ENCODE measurements around the gene EREG.
"Not testable (repeated sequence)": the region's sequence is repeated elsewhere in the genome, so short reads cannot be mapped to it uniquely, and the experiment has no call there.

Gene EREG, protein sequence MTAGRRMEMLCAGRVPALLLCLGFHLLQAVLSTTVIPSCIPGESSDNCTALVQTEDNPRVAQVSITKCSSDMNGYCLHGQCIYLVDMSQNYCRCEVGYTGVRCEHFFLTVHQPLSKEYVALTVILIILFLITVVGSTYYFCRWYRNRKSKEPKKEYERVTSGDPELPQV

DNA sequence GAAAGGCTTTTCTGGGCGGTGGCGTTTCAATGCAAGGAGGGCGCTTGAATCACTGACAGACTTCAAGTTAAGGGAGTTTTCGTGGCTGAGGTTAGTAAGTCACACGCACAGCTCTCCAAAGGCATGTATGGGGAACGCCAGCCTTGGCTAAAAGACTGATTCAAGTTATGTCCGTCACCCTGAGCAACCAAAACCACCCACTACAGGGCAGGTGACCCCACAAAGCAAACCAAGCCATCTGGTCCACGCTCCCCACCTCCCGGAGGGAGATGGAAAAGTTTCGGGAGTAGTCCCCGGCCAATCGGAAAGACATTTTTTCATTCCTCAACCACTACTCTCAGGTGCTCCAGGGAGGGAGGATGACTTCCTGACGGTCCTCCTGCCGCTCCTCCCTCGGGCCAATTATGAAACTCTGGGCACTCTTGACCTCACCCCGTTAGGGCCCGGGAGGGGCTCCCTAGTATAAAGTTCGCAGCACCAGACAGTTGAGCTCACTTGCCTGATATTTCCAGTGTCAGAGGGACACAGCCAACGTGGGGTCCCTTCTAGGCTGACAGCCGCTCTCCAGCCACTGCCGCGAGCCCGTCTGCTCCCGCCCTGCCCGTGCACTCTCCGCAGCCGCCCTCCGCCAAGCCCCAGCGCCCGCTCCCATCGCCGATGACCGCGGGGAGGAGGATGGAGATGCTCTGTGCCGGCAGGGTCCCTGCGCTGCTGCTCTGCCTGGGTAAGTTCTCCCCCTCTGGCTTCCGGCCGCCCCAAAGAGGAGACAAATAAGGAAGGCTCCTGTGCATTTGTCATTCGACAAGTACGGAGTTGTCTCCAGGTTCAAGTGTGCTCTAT is at the start of gene EREG:
Gene EREG (plus strand): TSS at position 494 of the 840 bp plus-strand sequence. CDS start 164 bp downstream, at position 658.
- DNase-seq (ENCODE audit: low read depth) = no peak

GRCh38 chr4:74315376-74315775 is 49.6 kb upstream of the EREG start:
- no peak for DNase-seq (ENCODE audit: low read depth)

DNA sequence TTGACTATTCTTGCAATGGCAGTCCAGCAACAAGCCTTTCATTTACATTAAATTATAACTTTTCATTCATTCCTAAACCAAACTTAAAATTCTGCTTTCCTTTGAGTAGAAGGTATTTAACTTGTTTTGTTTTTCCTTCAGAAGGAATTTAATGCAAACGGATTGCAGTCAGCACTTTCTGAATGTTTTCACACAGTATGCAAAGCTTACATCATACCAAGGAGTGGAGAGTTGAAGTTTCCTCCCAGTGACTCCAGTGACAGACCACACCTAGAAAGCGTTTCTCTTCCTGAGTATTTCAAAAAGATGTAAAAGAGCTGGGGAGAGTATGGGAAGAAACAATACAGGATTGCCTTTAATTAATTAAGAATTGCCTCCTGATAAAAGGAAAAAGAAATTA is 48.5 kb upstream of the EREG start:
- DNase-seq (ENCODE audit: low read depth) = no peak

- no peak for DNase-seq (ENCODE audit: low read depth)
Measured at GRCh38 chr4:74317616-74318246, 47.2 kb upstream of the EREG start.

GRCh38 chr4:74318276-74318675 is 46.7 kb upstream of the EREG start:
- DNase-seq (ENCODE audit: low read depth) = no peak

- DNase-seq (ENCODE audit: low read depth) = no peak
Measured at GRCh38 chr4:74319470-74319869, 45.5 kb upstream of the EREG start.

DNA sequence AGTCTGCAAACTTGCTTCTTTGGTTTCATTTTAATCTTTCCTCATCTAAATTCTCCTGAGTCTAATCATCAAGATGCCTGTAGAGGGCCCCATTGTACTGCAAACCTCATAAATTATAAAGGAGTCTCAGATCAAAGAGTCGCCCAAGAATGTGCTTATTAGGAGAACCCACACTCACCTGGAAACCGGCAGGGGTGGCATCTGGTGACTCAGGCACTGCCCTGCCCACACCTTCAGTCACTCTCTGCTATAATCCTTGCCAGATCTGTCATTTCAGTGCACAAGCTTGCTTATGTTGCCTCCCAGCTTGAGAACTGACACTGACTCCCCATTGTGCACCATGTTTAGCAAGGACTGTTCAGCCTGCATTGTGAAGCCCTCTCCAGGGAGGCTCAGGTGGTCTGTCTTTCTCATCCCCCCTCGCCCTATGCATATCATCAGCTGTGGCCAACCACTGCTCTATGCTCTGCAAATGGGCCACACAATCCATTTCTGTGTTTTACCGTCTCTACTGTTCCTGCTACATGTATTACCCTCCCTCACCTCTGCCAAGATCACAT is 44.3 kb upstream of the EREG start:
- DNase-seq (ENCODE audit: low read depth) = no peak

DNA sequence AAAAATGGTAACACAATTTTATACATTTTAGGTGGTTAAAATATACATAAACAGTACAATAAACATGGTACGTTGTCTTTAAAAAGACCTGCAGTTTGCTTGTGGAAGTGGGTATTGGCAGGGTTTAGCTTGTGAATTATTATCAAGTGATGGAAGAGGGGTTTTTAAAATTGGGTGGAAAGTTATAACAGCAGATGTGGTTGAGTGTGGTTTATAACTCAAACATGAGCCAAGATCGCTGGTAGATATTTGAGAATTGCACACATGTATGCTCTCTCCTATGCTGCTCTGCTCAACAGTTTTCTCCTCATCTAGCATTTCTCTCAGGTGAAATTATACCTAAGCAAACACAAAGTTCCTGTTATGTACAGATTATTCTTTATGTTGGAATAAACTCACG is 42.6 kb upstream of the EREG start:
- no peak for DNase-seq (ENCODE audit: low read depth)

GRCh38 chr4:74323663-74324062 is 41.3 kb upstream of the EREG start:
- DNase-seq (ENCODE audit: low read depth) = no peak

DNA sequence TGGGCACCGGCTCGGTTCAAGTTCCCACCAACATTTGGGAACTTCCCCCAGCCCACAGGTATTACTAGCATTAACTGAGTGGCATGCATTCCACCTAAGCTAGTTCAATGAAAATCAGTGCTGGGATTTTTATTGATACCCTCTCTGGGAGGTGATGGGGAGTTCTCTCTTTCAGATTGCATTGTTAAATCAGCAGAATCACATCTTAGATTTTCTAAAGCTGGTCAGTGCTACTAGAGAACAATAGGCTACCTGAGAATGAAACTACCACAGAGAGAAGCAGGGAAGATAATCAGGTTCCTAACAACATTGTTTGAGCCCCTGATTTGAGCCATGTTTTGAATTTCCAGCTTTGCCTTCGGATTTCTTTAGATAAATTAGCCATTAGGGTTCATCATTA is 40.7 kb upstream of the EREG start:
- no peak for DNase-seq (ENCODE audit: low read depth)

DNA sequence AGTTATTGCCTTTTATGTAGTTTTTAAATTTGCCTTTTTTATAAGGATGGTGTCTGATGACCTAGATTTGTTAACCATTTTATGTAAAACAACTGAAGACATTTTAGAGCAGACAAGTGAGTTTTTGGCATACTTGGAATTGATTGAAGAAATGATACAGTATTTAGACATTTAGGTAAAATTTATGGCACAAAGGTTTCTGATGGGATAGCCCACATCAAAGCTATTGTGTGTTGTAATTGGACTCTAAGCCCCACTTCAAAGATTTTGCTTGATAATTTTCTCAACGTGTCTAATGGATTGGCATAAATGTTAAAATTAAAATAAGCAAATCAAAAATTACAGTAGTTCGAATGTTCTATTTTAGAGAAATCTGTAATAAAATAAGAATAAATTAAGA is 39.1 kb upstream of the EREG start:
- no peak for DNase-seq (ENCODE audit: low read depth)

DNA sequence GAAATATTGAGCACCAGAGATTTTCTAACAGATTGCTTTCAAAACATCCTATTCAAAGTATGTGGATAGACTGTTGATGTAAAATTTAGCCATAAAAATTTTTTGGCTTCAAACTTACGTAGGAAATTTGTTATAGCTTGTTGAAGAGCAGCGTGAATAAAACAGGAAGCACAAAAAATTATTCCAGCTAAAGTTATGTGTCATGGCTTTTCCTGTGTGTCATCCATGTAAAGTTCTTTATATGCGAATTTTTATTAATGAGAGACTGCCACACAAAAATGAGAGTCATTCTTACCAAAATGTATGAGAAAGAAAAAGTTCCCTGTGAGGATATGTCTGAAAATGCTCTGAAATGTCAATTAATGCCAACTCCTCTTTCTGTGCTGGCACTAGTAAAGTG is 37.2 kb upstream of the EREG start:
- DNase-seq (ENCODE audit: low read depth) = no peak

- DNase-seq (ENCODE audit: low read depth) = no peak
Measured at GRCh38 chr4:74328501-74328900, 36.4 kb upstream of the EREG start.

DNA sequence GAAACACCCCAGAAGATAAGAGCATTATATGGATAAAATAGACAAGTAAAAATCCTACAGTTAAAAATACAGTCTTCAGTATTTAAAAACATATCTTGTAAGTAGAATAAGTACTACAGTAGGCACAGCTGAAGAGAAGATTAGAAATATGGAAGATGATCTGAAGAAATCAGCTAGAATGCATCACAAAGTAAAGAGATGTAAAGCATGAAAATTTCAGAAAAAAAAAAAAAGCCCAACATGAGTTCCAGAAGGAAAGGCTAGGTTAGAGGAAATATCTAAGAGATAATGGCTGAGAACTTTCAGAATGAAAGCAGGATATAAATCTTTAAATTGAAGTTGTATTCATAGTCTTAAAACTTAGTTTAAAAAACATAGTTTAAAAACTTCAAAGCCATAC is 35.6 kb upstream of the EREG start:
- DNase-seq (ENCODE audit: low read depth) = no peak

DNA sequence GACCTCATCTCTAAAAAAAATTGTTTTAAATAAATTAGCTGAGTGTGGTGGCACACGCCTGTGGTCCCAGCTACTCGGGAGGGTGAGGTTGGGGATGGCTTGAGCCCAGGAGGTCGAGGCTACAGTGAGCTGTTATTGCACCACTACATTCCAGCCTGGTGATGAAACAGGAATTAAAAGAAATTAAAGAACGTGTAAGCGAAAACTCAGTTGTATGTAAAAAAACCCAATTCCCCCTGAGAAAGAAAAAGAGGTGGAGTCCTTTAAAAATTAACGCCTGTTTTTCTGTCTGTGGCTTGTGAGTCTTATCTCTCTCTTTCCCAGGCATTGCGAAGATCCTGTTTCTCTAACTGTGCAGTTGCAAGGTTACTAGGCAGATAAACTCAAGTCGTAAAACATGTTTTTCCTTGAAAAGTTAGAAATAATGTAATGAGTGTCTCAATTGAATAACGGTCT is 34.6 kb upstream of the EREG start:
- no peak for DNase-seq (ENCODE audit: low read depth)

- no peak for DNase-seq (ENCODE audit: low read depth)
Measured at GRCh38 chr4:74331252-74331651, 33.7 kb upstream of the EREG start.

DNA sequence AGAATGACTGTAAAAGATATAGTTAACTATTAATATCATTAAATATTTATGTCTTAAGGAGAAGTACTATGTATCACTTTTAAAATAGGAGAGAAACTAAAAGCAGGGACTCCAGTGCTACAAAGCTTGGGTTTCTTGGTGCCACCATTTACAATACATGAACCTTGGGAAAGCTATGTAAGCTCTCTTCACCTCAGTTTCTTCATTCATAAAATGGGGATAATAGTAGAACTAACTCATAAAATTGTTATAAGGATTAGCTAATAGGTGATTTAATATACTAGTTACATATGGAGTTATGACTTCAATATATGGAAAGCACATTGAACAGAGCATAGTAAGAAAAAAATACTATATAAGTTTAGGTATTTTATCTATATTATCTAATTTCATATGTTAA is 33.0 kb upstream of the EREG start:
- no peak for DNase-seq (ENCODE audit: low read depth)

DNA sequence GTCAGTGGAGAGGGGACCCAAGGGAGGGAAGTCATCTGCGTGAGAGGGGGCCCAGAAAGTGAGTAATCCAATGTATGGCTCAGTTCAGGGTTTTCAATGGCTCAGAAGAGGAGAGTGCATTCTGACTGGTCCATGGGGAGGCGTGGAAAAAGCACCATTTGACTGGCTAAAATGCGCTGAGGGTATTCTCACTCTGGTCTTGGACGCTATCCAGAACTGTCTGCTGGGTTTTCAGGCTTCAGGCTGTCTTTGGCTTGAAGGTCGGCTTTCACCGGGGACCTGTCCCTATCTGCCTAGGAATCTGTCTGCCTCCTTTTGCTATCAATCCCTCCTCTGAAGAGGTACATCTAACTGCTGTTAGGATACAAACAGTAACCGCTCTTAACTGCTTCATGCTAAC is 30.3 kb upstream of the EREG start:
- no peak for DNase-seq (ENCODE audit: low read depth)

DNA sequence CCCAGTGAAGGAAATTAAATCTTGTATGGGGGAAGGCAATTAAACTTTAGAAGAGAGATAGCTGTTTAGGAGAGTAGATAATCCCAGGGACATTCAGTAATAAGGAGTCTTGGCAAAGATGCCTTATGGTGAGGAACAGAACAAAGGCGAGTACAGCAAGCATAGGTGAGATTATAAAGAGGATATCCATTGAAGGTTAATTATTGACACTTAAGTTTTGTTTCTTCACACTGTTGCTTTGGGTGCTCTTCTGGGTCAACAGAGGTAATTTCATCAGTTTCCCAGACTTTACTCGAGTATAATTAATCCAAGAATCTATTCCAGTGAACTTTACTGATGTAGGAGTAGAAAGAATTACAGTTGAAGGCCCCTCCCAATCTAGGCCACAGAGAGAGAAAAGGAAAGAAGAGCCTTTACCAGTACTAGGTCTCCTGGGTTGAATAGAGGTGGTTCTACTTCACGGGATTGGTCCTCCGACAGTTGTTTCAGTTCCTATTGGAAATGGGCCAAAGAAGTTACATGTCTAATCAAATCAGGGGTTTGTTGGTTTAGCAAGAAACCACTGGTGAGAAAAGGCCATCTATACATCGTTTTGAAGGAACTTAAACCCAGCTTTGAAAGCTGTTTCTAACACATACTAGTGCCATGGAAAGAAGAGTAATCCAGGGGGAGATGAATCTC is 29.5 kb upstream of the EREG start:
- DNase-seq (ENCODE audit: low read depth) = no peak

DNA sequence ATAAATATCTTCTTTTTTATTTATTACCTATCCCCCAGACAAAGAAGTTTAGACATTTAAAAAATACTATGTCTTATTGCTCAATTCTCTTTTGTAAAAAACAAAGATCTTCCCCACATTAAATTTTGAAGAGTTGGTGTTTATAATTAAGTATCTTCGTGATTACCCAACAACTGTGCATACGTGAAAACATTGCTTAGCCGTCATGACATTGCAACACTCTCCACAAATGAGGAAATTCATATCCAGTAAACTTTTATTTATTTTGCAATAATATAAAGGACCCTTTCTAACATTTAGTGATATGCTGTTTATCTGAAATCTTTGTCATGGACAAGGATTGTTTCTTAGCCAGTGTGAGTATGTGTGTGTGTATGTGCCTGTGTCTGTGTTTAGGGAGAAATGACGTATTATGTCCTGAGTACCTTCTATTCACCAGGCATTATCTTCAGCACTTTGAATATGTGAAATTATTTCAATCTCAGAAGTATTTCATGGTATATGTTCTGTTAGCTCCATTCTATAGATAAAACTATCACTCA is 26.1 kb upstream of the EREG start:
- DNase-seq (ENCODE audit: low read depth) = no peak

DNA sequence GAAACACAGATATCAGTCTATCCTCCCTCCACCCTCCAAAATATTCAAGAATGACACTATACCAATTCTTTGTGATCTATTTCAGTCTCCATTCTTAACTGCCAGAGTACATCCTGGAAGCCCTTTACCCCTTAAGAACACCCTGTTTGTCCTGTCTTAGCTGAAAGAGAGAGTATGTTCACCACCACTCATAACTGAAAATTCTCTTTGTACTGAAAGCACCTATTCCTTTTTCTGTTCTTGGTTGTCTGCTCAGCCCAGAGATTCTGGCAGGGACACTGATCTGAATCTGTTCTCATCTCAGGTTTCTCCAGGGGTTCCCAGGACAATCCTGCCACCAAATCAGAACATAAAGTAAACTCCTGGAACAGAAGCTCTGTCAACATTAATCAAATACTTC is 25.4 kb upstream of the EREG start:
- DNase-seq (ENCODE audit: low read depth) = no peak

DNA sequence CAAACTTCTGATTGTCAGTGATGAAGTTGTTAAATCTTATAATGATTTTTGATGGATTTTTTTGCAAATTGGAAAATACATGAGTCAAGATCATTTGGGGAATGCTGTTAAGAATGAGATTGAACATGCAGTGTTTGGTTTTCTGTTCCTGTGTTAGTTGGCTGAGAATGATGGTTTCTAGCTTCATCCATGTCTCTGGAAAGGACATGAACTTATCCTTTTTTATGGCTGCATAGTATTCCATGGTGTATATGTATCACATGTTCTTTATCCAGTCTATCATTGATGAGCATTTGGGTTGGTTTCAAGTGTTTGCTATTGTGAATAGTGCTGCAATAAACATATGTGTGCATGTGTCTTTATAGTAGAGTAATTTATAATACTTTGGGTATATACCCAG is 24.5 kb upstream of the EREG start:
- not testable (repeated sequence) for DNase-seq (ENCODE audit: low read depth)
